DOHH2 (cell line): Measurements from ENCODE around the gene CLDN34.

Experiments used
- CTCF ChIP-seq: fragments of 200-600 bp; sonication (generic); IDR thresholded peaks from one replicate; pipeline ENCODE4 v1.5.1; 2014; ENCODE audit warnings: antibody characterized with exemption, mild to moderate bottlenecking, low read depth, low read length; ENCODE audit not compliant: poor library complexity, severe bottlenecking
- EZH2phosphoT487 ChIP-seq: fragments of 200-600 bp; sonication (generic); IDR thresholded peaks from 2 replicates; pipeline ENCODE4 v1.6.1; 2017; ENCODE audit warnings: borderline replicate concordance, mild to moderate bottlenecking, antibody characterized with exemption, low read length, moderate library complexity, mixed read lengths

GRCh38 chrX:10007621-10008020 lies 40.5 kb downstream of the CLDN34 start:
- TF ChIP-seq CTCF (no peak), EZH2phosphoT487 (no peak)
